DND-41 (cell line): ENCODE results near the gene IQGAP2.

Experiments used
- ATAC-seq: fragments of 200-7000 bp; cut with Tn5 transposase; 3 replicates; pipeline ENCODE4 v1.9.1; 2021; ENCODE audit warnings: low read depth; ENCODE audit not compliant: insufficient read depth
- DNase-seq: peaks from one replicate; pipeline ENCODE4 v3.0.0-alpha.2; 2020
- H2AFZ ChIP-seq: 2 replicates; pipeline ENCODE4 v1.6.0; 2012; ENCODE audit warnings: low read depth, low read length
- H3K27ac ChIP-seq: 2 replicates; pipeline ENCODE4 v1.5.1; 2012; ENCODE audit warnings: low read length, inconsistent platforms
- H3K27me3 ChIP-seq: fragments of 200-600 bp; sonication (generic); 2 replicates; pipeline ENCODE4 v1.6.0; 2012; ENCODE audit warnings: low read length, mild to moderate bottlenecking, inconsistent platforms; ENCODE audit not compliant: insufficient read depth, poor library complexity
- H3K36me3 ChIP-seq: 2 replicates; pipeline ENCODE4 v1.5.1; 2012; ENCODE audit warnings: low read length, inconsistent platforms; ENCODE audit not compliant: insufficient read depth
- H3K4me1 ChIP-seq: 2 replicates; pipeline ENCODE4 v1.5.1; 2012; ENCODE audit warnings: mild to moderate bottlenecking, low read length; ENCODE audit not compliant: insufficient read depth
- H3K4me2 ChIP-seq: 2 replicates; pipeline ENCODE4 v1.6.0; 2012; ENCODE audit warnings: mild to moderate bottlenecking, moderate library complexity, low read length, inconsistent platforms; ENCODE audit not compliant: insufficient read depth
- H3K4me3 ChIP-seq, 2 experiments: fragments of 200-600 bp in 1 of 2; shearing (Covaris generic) in 1 of 2; 2 replicates each; pipeline ENCODE4 v1.5.1; 2012 to 2016; ENCODE audit warnings: inconsistent platforms in 2 of 2, low read length in 2 of 2, mild to moderate bottlenecking in 2 of 2, low read depth in 1 of 2, moderate library complexity in 1 of 2
- H3K79me2 ChIP-seq: 2 replicates; pipeline ENCODE4 v1.6.0; 2012; ENCODE audit warnings: low read length, inconsistent platforms; ENCODE audit not compliant: insufficient read depth
- H3K9ac ChIP-seq: 2 replicates; pipeline ENCODE4 v1.6.0; 2012; ENCODE audit warnings: low read depth, mild to moderate bottlenecking, inconsistent platforms, low read length, moderate library complexity
- H3K9me3 ChIP-seq: 2 replicates; pipeline ENCODE4 v1.5.1; 2012; ENCODE audit warnings: low read length, moderate library complexity, mild to moderate bottlenecking, inconsistent platforms; ENCODE audit not compliant: insufficient read depth, severe bottlenecking
- H4K20me1 ChIP-seq: 2 replicates; pipeline ENCODE4 v1.6.0; 2012; ENCODE audit warnings: low read length; ENCODE audit not compliant: insufficient read depth
- CTCF ChIP-seq: IDR thresholded peaks from 2 replicates; pipeline ENCODE4 v1.5.1; 2012; ENCODE audit warnings: borderline replicate concordance, low read length, moderate library complexity, mild to moderate bottlenecking; ENCODE audit not compliant: poor library complexity, severe bottlenecking; ENCODE audit errors: extremely low read depth
- EZH2 ChIP-seq: IDR thresholded peaks from 3 replicates; pipeline ENCODE4 v1.6.1; 2012; ENCODE audit warnings: borderline replicate concordance, low read depth, mild to moderate bottlenecking, moderate library complexity, low read length, inconsistent platforms; ENCODE audit not compliant: severe bottlenecking

Gene IQGAP2

GRCh38 chr5:76718880-76719279, 315.8 kb downstream of the IQGAP2 start:
- peaks cover 6% of the 10 kb centered on the region for H4K20me1 ChIP-seq
- DNase-seq (no peak), ATAC-seq (no peak)
- H3K27ac ChIP-seq: no peak overlapping the region
- no peaks in the 10 kb centered on the region for H3K79me2 ChIP-seq
- H3K36me3 ChIP-seq: no peaks in the 10 kb centered on the region
- no peak overlapping the region for H3K4me2 ChIP-seq
- no peak overlapping the region for H3K9ac ChIP-seq
- TF ChIP-seq EZH2 (no peak), CTCF (no peak)
- peaks cover 53% of the 10 kb centered on the region for H3K27me3 ChIP-seq
- peaks cover 25% of the 10 kb centered on the region for H3K4me1 ChIP-seq
- H3K9me3 ChIP-seq: no peaks in the 10 kb centered on the region
- H2AFZ ChIP-seq: no peak overlapping the region
- no peak overlapping the region for H3K4me3 ChIP-seq

GRCh38 chr5:76720988-76721569, 318.0 kb downstream of the IQGAP2 start:
- Histone ChIP-seq H4K20me1 (no peaks in the 10 kb centered on the region), H3K4me2 (no peak overlapping the region), H3K9ac (no peak overlapping the region), H2AFZ (no peak overlapping the region), H3K4me1 (peaks cover 4% of the 10 kb centered on the region; the same call in 1 of the 2 replicates), H3K27ac (no peak overlapping the region), H3K4me3 (no peak overlapping the region), H3K79me2 (no peaks in the 10 kb centered on the region), H3K27me3 (peaks cover 31% of the 10 kb centered on the region), H3K9me3 (no peaks in the 10 kb centered on the region), H3K36me3 (no peaks in the 10 kb centered on the region)
- ATAC-seq (no peak), DNase-seq (no peak)
- TF ChIP-seq CTCF: no peak
- no peak for TF ChIP-seq EZH2

- Histone ChIP-seq H3K36me3 (no peaks in the 10 kb centered on the region), H3K27me3 (peaks cover 9% of the 10 kb centered on the region), H3K9me3 (no peaks in the 10 kb centered on the region), H2AFZ (no peak overlapping the region), H3K9ac (no peak overlapping the region), H3K4me2 (no peak overlapping the region), H3K4me1 (no peaks in the 10 kb centered on the region), H3K79me2 (no peaks in the 10 kb centered on the region), H4K20me1 (no peaks in the 10 kb centered on the region), H3K4me3 (no peak overlapping the region), H3K27ac (no peak overlapping the region)
- no peak for ATAC-seq
- TF ChIP-seq CTCF (no peak), EZH2 (no peak)
- DNase-seq: no peak
These were observed 320.2 kb downstream of the IQGAP2 start for GRCh38 chr5:76723266-76723665.
